ENCODE measurements around the gene TEK.

- TF ChIP-seq CTCF (conservative IDR thresholded peaks at IDR 0.05; ENCODE audit: low read depth, low read length) (no peak), EZH2phosphoT487 (IDR thresholded peaks at IDR 0.05; ENCODE audit: borderline replicate concordance, low read length) (no peak)
Observed at GRCh38 chr9:27088981-27089380, 20.0 kb upstream of the TEK start.

All from PC-3 (cell line).